IPS DF 19.7 (cell line): ENCODE results near the gene IL3.

Experiments used
- DNase-seq: peaks from one replicate; pipeline ENCODE4 v3.0.0-alpha.2; 2013; ENCODE audit warnings: low read depth, low spot score

IL3 gene

DNA sequence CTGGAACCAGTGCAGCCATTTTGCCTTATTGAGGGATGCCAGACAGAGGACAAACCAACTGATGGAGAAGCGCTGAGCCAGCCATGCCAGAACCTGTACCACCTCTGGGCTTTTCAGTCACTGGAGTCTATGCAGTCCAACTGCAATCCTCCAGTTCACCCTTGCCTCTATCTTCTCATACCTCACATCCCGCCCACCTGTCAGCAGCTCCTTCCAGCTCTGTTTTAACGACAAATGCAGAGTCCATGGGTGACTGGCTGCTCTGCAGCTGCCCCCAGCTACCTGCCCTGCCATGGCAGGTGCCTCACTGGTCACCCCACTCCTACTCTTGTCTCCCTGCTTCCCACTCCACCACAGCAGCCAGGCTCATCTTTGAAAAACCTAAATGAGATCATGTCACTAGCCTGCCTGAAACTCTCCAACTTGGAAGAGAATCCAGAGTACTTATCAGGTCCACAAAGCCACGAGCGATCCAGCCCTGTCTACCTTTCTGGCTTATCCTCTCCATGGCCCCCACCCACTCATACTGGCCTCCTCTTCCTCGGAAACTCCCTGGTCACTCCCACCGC lies 35.0 kb upstream of the IL3 start:
- DNase-seq = no peak

GRCh38 chr5:132026516-132027008 lies 33.9 kb upstream of the IL3 start:
- no peak for DNase-seq

- DNase-seq = no peak
These were observed 33.4 kb upstream of the IL3 start for GRCh38 chr5:132027027-132027426.

DNA sequence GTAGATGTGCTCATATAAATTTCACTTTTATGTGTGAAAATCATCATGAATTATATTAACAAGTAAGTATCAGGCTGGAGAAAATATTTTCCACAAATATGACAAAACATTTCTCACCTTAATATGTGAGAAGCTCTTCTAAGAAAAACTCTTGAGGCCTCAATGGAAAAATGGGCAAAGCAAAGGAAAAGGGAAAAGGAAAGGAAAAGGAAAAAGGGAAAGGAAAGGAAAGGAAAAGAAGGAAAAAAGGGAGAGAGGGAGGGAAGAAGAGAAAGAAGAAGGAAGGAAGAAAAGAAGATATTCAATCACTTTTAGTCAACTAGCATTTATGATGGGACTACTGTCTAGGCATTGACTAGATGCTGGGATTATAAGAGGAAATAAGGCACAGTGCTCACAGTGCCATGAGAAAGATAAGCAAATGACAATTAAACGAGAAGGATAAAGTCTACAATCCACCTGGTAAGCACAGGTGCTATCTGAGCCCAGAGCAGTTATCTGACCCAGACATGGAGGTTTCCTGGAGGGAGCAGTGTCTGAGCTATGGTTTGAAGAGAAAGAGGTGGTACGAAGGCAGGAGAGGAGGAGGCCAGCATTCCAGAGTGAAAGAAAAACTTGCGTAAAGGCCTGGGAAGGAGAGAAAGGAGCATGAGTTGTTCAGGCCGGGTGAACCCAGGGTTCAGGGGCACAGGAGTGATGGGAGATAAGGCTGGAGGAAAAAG lies 30.7 kb upstream of the IL3 start:
- no peak for DNase-seq

GRCh38 chr5:132030610-132031009 lies 29.8 kb upstream of the IL3 start:
- DNase-seq = no peak

GRCh38 chr5:132032196-132032595 lies 28.3 kb upstream of the IL3 start:
- no peak for DNase-seq

- DNase-seq = no peak
These were observed 27.3 kb upstream of the IL3 start for GRCh38 chr5:132033122-132033521.

DNA sequence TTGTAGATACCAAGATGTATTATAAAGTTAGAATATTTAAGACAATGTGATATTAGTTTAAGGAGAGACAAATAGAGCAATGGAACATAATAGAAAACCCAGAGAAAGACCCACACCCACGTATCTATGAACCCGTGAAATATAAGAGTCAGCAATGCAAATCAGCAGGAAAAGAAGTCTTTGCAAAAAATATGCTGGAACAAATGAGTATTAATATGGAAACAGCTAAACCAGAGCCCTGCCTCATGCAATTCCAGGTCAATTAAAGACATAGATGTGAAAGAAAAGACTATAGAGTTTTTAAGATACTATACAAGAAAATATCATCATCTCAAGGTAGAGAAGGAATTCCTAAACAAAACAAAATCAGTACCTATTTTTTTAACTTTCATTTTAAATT lies 23.1 kb upstream of the IL3 start:
- no peak for DNase-seq

DNA sequence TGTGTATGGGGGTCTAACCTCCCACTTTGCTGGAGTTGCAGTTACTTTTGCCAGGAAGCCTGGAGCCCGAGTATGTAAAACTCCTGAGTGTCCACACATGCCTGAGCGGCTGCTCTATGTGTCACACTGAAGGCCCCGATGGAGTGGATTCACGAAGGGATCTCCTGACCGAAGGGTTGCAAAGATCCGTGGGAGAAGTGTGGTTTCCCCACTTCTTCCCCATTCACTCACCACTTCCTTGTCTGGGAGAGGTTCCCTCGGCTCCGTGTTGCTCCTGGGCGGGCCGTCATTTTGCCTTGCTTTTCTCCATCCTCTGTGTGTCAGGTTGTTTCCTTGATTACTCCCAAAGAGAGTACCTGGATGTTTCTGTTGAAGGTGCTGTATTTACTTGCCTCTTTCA lies 16.2 kb upstream of the IL3 start:
- DNase-seq = no peak

DNA sequence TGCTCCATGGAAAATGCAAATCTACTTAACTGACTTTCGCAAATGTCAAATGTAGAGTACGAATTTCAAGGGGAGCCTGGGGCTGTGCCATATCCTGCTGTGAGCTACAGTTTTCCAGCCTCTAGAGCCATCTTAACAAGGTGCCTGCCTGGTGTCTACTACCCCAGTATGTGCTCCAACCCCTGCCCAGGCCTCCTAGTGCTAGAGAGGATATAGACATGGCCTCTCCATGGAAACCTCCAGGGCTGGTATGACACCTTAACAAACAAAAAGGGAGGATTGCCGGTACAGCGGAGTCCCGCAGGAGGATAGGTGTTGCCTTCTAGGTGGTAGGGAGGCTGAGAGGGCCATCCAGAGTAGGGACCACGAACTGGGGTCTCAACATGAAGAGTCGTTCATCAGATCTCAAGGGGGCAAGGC lies 13.6 kb upstream of the IL3 start:
- no peak for DNase-seq

DNA sequence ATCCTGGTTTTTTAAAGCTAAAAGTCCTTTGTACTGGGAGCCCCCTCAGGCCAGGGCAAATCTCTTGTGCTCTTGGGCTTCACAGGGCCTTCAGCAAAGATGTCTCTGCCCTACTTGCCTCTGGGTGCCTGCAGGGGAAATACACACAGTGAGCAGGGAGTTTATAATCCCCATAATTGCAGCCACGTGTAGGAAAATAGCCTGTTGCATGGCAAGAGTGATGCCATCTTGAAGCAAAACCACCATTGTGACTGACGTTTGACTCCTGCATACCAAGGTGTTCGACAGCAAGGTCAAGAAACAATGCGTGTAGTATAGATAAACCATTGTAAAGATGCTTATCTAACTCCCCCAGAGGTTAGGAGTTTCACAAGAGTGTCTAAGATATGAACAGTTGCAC lies 11.4 kb upstream of the IL3 start:
- no peak for DNase-seq

- no peak for DNase-seq
These were observed 10.9 kb upstream of the IL3 start for GRCh38 chr5:132049559-132049958.

DNA sequence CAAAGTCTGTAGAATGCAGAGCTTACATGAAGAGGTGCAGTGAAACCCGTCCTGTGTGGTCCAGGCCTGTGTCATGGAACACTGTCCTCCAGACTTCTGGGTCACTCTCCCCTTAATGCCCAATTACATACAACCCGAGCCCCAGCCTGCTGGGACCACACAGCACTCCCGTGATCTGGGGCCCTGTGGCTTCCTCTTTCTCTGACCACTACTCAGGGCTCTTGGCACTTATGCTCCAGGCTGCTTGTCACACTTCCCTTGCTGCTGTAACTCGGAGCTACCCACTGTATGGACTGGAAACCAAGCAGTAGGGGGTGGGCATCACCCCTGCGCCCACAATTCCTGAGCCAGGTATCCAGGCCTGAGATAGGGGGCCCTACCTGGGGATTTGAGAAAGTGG lies 10.3 kb upstream of the IL3 start:
- DNase-seq = no peak

DNA sequence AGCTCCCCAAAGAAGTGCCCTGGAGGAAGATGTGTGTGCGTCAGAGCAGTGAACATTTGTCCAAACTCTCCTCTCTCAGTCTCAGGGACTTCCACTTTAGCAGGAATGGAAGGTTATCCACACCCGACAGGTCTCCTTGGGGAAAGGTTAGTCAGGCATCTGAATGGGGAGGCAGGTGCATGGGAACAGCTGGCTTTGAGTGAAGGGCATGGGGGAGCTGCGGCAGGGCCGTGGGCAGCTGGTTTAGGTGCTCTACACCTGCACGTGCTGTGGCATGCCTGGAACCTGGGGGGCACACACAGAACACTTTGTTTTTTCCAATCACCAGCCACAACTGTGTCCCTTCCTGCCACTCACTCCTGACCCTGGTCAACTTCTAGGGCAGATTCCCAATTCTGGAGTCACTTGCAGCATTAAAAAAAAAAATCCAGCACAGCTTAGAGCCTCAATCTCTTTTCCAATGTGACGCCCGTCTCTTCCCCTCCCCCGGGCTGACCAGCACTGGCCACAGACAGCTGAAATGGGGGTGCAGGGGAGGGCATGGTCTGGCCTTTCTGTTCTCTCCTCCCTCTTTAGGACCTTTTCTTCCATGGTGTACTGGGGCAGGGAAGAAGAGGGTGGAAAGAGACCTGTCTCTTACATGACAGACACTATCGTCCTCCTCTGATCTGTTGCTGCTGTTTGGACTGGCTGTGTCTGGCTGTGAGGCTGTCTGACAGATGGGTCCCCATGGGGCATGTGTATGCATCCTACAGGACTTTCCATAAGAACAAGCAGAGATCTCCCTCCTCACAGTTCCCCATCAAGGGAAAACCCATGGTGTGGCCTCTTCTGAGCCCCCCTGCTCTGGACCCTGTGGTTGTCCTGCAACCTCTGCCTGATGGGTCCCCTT lies 9.5 kb upstream of the IL3 start:
- DNase-seq = no peak

GRCh38 chr5:132052520-132052919 lies 7.9 kb upstream of the IL3 start:
- DNase-seq = no peak

- no peak for DNase-seq
These were observed 7.0 kb upstream of the IL3 start for GRCh38 chr5:132053483-132053882.

DNA sequence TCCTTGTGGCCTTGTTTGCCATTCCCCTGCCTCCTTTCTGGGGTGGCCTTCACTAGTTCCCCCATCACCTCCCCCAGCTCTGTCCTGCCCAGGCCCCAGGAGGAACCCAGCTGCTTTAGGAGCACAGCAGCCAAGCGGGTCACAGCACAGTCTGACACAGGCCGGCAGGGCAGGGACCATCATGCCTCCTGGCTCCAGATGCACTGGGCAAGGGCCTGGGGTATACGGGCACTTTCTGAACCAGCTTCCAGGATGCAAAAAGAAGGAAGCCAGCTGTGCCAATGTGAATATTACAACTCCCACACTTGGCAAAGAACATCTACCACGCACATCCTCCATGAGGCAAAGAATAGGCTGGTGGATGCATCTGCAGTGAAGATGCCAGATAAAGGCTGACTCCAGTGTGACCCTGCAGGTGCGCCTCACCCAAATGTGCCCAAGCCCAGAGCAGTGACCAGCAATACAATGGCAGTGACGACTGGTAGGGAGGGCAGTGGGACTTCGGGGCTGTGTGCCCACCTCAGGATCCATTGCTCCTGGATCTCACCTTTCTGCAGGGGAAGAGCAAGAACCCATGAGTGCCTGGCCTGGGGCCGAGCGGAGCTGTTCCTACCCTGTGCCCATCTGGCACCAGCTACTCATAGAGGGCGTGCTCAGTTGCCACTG lies 6.3 kb upstream of the IL3 start:
- no peak for DNase-seq

DNA sequence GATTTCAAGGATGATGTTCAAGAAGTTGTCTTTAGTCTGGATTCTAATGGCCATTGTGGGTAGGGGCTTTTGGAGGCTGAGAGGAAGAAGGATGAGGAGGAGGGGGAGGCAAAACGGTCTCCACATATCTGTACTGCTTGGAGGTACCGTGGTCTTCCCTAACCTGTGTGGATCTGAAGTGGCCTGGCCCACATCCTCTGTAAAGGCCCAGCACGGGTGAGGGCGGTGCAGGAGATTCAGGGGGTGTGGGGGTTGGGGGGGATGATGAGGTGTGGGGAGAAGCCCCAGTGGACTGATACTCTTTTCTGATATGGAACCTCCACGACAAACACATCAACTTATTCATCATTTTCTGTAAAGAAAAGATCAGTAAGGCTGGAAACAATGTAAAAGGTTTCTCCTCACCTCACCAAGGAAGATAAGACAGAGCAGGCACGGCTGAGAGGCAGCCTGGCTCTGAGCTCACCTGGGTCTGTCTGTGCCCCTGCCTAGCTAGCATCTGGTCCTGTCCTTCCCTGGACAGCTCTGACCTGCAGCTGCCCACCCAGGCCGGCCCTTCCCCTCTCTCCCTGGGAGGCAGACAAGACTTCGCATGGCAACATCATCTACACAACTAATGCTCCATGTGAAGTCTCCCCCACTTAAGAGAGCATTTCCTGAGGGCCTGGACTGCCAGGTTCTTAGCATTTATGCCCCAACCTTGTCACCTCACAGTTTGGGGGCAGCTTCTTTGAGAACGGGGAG lies 5.6 kb upstream of the IL3 start:
- DNase-seq = no peak

DNA sequence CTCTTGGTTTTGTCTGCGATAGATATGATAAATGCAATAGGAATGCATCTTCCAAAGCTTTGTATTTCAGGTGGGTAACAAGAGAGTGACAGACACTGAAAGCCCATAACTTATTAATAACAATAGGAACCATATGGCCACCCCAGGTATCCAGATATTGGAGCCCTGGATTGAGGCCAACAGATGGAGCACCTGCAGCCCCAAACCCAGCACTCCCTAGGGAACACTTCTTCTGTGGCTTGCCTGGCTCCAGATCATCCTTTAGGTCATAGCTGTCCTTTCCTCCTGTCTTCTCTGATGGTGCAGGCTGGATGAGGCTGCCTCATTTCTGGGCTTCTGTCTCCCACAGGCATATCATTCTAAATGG lies 5.0 kb upstream of the IL3 start:
- DNase-seq = no peak

DNA sequence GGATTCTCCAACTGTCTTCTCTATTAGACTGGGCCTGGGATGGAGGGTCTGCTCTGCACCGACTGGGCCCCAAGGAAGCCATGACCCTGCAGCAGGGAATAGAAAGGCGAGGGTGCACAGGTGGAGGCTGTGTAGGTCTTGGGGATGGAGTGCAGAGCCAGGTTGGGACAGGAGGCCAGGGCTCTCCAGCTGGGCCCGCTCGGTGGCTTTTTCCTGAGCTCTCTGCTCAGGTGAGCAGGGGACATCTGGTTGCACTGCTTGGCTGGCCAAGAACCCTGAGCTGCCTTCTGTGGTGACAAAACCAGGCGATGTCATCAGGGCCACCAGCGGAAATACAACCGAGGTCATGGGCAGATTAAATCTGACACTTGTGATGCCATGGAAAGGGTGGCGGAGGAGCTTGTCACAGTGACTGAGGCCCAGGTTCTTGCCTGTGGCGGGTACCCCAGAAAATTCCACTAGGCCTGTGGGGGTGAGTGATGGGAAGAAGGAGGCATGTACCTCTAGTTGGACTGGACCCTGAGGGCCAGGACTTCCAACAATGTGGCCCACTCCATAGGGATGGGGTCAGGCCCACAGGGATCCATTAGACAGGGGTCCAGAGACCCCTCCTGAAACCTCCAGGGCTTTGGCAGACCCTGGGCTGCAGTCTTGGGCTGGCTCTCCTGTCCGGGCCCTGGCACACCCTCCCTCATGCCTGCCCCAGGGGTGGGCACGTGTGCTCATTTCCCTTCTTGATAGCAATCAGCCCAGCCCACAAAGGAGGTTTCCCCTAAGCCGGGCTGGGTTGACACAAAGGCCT lies 4.4 kb upstream of the IL3 start:
- DNase-seq = no peak
